GM21737 (cell line): ENCODE results near the gene SIRT2.
"Not testable (repeated sequence)": the region's sequence is repeated elsewhere in the genome, so short reads cannot be mapped to it uniquely, and the experiment has no call there.

ENCODE experiments used
- ATAC-seq: cut with Tn5 transposase; IDR thresholded peaks from one replicate; pipeline ENCODE4 v1.9.1; 2021; ENCODE audit warnings: mild to moderate bottlenecking, moderate library complexity; ENCODE audit not compliant: unreplicated experiment

SIRT2 gene

DNA sequence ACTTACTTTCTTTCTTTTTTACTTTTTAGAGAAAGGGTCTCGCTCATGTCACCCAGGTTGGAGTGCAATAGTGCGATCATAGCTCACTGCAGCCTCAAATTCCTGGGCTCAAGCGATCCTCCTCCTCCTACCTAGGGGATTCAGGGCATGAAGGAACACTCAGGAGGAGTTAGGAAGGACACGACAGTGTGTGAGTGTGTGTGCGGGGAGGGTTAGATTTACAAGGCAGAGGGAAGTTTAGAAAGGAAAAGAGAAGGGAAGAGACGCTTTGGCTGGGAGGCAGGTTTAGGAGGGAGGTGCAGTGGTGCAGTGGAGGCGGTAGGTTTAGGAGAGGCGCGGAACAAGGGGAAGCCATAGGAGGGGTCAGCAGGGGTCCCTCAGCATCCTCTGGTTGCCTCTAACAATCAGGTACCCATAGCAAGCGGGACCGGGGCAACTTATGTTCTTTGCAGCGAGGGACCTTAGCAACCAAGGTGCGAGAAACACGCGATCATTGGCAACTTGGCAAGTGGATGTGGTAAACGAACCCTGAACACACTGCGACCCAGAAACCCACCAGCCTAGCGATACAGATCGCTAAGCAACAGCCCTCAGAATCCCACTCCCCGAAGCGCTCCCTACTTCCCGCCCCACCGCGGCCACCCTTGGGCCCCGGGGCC is 501 bp downstream of the SIRT2 start:
- ATAC-seq: no peak

DNA sequence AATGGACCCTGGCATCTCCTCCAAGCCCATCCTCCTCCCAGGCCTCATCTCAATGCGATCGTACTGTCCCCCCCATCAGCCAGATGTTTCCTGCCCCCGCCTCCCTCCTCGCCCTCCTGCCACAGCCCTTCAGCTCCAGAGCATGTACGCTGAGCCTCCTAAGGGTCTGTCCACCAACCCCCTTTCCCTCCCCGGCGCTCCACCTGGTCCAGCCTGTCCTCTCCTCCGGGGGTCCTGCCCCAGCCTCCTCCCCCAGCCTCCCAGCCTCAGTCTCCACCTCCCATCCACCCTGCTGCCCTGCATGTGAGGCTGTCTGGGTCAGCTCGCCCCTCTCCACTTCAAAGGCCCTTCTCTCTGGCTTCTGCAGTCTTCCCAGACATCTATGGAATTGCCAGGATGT is 4.5 kb downstream of the SIRT2 start:
- no peak for ATAC-seq

DNA sequence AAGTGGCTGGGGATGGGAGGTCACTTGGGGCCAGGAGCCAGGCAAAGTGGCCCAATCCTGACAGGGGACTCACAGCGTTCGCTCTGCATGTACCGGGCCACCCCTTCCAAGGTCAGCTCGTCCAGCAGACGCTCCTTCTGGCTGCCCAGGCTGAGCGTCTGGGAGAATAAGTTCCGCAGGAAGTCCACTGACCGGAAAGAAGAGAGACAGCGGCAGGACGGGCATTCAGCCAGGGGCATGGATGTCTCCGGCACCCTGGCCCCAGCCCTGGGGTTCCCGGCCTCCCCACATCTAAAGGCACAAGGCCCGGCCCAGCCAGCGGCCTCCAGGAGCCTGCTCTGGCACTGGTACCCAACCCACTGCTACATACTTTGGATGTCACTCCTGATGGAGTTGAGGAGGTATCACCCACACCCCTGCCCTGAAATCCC is 6.1 kb downstream of the SIRT2 start:
- ATAC-seq: no peak

DNA sequence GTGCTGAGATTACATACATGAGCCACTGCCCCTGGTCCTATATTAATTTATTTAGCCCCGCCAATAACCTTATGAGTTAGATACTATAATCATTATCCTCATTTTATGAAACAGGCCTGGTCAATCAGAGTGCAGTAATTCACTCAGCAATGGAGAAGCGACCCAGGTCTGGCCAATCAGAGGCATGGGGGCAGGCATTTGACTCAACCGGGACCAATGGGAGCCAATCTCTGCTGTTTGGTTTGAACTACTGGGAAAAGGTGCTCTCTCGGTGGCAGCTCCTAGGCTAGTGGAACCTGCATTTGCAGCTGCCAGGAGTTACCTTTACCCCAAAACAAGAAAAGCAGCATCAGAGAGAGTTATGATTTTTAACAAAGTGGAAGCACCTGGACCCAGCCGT is 6.6 kb downstream of the SIRT2 start:
- ATAC-seq: no peak

DNA sequence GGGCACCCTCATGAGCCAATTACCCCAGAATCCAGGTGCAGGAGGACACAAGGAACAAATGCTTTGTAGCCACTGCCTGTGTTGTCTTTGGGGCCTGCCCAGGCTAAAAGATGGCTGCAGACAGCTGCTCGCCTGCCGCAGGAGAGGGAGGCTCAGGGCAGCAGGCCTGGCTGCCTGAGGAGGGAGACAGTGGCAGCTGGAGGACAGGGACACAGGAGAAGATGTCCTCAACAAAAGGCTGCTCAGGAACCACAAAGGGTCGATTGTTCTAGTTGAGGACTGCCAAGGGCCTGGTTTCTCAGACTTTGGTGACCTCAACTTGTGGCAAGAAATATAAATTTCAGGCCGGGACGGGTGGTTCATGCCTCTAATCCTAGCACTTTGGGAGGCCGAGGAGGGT is 7.6 kb downstream of the SIRT2 start:
- ATAC-seq: no peak

DNA sequence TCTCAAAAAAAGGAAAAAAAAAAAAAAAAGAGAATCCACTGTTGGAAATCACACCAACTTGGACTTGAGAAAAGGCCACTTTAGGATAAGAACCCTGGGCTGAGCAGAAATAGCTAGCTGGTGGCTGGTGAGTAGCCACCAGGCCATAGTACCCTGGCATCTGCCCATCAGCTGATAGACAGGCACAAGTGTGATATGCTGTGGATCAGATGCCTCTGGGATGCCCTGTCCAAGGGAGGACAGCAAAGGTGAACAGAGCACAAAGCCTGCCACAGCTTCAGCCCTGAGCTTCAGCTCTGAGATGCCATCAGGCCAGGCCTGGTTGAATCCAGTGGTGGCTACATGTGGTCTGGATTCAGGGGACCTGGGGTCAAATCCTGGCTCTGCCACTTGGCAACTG is 8.7 kb downstream of the SIRT2 start:
- ATAC-seq: no peak

DNA sequence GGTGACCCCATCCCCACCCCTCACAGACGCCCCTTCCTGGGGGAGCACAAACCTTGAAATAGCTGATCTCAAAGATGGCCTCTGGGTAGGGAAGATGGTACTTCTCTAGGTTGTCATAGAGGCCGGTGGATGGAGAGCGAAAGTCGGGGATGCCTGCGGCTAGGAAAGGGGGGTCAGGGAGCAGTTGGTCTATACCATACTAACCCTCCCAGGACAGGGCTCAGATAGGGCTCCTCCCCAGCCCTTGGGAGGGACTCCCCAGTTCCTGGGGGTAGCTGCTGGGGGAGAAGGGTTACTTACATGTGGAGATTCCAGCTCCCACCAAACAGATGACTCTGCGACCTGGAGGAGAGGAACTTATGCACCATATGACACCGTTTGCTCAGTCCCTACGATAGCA is 9.6 kb downstream of the SIRT2 start:
- no peak for ATAC-seq

DNA sequence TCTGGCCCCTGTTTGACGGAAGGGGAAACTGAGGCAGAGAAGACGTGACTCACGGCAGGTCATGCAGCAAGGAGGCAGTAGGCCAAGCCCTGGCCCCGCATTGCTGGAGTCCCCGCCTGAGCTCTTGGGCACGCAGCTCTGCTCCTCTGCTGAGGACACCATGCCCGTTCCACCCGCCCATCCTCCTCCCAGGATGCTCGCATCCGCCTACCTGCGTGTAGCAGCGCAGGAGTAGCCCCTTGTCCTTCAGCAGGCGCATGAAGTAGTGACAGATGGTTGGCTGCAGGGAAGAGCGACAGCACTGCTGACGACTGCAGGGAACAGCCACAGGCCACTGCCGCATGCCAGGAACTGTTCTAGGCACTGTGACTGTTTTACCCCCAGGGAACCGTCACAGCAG is 10.5 kb downstream of the SIRT2 start:
- ATAC-seq: no peak

DNA sequence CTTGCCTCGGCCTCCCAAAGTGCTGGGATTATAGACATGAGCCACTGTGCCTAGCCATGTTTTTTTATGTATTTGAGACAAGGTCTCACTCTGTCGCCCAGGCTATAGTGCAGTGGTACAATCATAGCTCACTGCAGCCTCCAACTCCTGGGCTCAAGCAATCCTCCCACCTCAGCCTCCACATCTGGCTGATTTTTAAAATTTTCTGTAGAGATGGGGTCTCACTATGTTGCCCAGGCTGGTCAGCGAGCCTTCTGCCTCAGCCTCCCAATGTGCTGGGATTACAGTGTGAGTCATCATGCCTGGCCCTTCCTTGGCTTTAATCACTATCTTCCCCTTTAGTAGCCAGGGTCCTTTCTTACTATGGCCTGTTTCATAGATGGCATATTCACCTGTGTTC is 14.7 kb downstream of the SIRT2 start:
- not testable (repeated sequence) for ATAC-seq

DNA sequence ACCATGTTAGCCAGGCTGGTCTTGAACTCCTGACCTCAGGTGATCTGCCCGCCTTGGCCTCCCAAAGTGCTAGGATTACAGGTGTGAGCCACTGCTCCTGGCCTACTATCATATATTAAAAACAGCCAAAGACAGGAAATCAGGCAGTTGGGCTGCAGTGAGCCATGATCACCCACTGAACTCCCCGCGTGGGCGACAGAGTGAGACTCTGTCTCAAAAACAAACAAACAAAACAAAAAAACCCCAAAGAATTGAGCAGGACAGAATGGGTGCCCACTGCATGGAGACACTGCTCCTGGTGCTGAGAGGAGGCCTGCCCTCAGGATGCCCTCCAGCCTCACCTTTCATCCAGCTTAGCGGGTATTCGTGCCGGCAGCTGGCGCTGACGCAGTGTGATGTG is 16.1 kb downstream of the SIRT2 start:
- ATAC-seq: no peak

DNA sequence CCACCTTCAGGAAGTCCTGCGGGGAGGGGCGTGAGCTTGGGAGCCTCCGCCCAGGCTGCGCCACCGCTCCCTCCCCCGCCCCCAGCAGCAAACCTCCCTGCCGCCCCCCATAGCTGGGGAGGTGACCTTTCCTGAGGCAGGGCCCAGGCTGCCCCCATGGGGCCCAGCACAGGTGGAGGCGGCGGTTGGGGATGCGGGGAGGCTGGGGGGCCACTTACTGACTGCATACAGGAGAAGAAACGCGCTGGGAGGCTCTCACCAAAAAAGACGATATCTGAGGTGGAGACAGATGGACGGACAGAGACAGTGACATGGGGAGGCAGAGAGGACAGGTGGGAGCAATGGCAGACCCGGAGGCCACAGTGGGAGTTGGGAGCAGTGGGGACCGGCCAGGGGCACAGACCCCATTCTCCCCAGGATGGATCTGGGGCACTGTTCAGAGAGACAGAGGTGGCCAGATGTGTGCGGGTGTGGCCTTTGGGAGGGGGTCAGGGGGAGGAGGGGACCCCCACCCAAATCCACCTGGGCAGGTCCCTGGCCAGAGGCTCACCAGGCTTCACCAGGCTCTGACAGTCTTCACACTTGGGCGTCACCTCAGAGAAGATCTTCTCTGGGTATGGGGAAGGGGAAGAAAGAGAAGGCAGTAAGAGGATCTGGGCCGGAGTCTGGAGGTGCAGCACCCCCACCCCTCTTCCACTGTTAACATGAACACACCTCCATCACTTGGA is 18.4 kb downstream of the SIRT2 start:
- ATAC-seq: no peak

DNA sequence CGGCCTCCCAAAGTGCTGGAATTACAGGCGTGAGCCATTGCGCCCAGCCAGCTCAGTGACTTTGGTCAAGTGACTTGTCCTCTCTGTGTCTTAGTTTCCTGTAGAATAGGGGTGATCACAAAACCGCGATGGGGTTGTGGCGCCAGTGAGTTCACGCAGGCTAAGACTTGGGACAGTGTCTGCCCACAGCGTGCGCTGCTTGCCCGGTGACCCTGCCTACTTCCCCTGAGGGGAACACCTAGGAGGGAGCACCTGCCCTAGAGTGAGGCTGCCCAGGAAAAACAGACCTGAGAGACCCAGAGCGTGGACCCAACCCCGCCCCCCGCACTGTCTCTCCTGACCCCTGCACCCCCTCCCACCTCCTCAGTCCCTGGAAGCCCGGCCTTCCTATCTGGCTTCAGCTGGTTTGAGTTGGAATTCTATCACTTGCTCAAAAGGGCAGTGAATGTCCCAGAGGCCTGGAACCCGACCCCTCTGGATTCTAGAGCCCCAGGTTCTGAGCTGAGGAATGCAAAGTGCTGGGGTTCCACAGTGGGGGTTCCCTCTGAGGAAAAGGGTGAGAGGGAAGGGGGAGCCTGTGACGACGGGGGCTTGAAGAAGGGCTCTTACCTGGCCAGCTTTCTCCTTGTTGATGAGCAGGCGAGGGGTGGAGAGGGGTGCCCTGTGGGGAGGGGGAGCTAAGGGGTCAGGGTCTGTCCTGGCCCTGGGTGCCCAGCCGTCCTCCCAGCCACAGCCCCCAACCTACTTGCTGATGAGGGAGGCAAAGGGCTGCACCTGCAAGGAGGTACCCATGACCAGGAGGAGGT is 19.1 kb downstream of the SIRT2 start:
- ATAC-seq: no peak

DNA sequence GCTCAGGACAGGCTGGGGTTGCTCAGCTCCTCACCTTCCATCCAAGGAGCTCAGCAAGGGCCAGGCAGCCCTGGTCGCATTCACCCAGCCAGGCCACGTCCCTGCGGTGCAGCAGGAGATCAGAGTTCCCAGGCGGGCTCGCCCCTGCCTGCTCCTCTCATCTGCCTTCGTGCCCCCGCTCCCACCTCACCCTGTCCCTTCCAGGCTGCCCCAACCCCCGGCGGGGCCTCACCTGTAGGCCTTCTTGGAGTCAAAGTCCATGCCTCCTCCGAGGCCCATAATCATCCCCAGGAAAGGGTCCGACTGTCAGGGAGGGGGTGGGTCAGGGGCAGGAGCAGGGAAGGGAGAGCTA is 20.0 kb downstream of the SIRT2 start:
- no peak for ATAC-seq

DNA sequence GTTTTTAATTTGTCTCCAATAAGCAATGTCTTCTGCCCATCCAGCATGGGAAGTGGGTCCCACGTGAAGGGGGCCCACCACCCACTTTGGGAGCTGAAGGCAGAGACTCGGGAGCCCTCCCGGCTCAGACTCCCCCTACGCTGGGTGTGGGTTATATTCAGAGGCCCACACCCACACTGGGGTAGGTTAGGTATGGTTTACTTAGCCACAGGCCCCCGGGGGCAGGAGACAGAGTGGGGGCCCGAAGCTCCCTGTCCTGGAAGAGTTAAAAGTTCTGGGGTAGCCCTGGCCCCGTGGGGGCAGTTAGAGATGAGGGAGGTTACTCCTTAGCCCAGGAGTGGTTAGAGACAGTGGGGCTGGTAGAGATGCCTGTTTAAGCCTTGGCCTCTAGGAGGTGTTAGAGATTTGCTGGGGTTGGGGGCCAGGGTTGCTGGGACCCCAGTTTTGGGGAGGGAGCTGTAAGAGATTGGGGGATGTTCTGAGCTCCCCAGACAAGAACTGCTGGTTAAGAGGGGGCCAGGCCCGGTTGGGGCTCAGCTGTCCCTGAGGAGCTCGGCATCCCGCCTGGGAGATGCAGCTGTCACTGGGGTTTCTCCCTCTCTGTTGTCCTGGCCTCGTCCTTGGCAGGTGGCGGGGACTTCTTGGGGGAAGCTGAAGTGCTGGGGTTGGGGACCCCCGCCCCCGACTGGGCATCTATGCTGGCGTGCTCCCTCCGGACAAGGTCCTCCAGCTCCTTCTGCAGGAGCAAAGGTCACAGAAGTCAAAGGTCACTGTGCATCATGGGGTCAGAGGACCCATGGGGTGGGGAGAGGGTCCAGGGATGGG is 20.6 kb downstream of the SIRT2 start:
- no peak for ATAC-seq

DNA sequence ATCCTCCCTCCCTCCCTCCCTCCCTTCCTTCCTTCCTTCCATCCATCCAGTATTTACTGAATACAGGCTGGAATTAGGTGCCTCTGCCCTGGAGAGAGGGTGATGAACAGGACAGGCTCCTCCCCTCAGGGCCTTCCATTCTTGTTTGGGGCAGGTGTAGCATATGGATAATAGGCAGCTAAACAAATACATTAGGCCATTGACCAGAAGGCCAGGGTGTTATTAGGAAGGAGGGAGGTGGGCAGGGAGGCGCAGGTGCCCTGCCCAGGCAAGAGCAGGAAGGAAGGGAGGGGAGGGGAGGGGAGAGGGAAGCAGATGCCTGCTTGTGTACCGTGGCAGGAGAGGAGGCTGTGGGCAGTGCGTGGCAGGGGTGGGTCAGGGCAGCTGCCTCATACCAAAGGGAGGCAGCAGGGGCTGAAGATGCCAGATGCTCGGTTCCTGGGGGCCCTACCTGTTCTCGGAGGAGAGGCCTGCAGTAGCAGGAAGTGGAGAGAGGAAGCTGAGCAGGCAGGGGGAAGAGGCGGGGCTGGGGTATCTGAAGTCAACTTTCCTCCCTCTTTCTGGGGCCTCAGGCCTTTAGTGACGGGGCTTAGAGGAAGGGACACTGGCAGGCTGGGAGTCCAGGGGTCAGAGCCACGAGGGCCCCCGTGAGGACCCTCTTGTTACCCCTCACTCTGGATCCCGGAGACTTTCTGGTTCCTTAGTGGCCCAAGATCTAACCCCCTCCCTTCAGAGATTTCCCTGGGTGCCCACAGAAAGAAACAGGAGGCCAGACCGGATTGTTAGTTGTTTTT is 21.4 kb downstream of the SIRT2 start, which contains the start of gene RINL:
Gene RINL (minus strand): TSS at position 495 of the 794 bp plus-strand sequence. CDS start 1,533 bp downstream, outside the sequence.
- no peak for ATAC-seq

DNA sequence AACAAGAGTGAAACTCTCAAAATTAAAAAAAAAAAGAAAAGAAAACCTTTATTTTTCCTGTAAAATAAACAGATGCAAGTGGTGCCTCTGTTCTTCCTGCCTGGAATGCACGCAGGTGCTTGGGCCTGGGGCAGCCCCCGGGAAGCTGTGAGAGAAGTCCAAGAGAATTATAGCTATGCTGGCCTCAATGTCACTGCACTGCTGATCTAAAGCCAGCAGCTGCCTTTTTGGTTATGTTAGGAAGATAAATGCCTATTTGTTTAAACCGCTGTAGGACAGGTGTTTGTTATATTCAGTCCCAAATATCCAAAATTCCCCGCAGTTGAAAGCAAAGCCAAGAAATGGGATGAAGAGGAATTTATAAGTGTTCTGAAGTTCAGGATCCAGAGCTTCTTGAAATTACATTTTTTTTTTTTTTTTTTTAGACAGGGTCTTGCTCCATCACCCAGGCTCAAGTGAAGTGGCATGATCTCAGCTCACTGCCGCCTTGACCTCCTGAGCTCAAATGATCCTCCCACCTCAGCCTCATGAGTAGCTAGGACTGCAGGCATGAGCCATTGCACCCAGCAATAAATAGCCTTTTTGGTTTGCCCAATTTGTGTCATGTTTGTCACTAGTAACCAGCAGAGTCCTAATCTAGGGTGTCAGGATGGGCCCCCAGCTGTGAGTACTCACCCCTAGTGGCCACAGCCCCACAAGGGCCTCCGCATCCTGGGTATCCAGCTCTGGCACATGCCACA is 23.6 kb downstream of the SIRT2 start:
- ATAC-seq: no peak

DNA sequence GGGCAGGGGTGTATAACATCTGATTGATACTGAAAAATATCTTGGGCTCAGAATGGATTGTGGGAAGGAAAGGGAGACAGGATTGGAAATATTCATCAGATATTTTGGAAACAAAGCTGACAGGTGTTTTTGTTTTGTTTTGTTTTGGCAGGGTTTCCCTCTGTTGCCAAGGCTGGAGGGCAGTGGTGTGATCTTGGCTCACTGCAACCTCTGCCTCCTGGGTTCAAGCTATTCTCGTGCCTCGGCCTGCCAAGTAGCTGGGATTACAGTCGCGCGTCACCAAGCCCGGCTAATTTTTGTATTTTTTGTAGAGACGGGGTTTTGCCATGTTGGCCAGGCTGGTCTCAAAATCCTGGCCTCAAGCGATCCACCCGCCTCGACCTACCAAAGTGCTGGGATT is 26.0 kb downstream of the SIRT2 start:
- not testable (repeated sequence) for ATAC-seq

DNA sequence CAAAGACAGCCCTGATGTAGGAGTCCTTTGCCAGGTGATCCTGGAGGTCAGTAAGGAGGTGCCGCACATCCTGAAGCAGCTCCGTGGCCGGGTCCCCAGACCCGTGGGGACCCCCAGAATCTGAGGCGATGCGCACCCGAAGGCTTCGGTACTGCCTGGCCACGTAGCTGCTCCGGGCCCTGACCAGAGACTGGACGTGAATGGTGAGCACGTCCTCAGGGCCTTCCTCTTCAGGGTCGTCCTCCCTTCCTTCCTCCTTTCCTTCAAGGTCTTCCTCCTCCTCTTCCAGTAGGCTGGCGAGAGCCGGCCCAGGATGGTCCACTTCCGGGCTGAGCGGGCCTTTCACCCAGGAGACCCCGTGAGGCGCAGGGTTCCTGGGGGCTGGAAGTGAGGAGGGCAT is 28.8 kb downstream of the SIRT2 start:
- ATAC-seq: no peak

DNA sequence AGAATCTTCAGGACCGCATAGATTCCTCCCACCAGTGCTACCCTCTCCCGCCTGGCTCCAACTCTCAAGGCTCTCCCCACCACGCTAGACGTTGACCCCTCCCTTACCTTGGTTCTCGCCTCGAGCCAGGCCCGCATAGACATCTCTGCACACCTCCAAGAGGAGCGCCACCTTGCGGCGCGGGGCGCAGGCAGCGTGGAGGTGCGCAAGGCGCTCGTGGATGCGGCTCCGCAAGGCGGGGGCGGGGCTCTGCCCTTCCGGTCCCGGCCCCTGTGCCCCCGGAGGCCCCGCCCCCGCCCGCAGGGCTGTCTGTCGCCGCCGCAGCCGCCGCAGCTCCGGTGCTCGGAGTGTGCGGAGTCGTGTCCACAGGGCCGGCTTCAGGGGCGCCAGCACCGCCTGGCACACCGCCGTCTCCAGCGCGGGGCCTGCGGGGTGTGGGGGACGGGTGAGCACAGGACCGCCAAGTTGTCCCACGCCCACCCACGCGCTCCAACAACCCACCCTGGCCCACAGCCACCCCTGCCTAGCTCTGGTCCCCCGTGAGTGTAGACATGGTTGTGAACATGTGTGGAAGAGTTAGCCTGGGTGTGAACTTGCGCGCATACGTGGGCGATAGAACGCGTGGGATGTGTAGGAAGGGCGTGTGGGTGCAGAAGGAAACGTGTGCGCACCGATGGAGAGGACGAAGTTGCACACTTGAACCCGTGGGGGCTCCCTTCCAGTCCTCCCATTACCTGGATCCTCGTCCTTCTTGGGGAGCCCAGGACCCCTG is 29.4 kb downstream of the SIRT2 start:
- peak; percentile 67 for ATAC-seq
